Colonic mucosa (tissue), 4 donors: Measurements from ENCODE around the gene SF3B4. TPM values are rescaled to one million over a fixed set of nuclear protein-coding genes. Genes with fewer than 3 reads are reported as not detected.

Experiments
- DNase-seq: peaks from one replicate; pipeline ENCODE4 v3.0.0-alpha.2; 2020
- H3K27ac ChIP-seq: fragments of 200-600 bp; one replicate; pipeline ENCODE4 v1.8.0; 2021
- H3K27me3 ChIP-seq: fragments of 200-600 bp; one replicate; pipeline ENCODE4 v1.8.0; 2021
- H3K36me3 ChIP-seq: fragments of 200-600 bp; one replicate; pipeline ENCODE4 v1.8.0; 2021
- H3K4me1 ChIP-seq: fragments of 200-600 bp; one replicate; pipeline ENCODE4 v1.8.0; 2021; ENCODE audit warnings: mild to moderate bottlenecking
- H3K4me3 ChIP-seq: fragments of 200-600 bp; one replicate; pipeline ENCODE4 v1.8.0; 2021
- H3K9ac ChIP-seq, 2 donors: one replicate each; pipeline ENCODE4 v1.7.0; 2013; ENCODE audit warnings: control low read depth in 2 of 2, low read depth in 2 of 2, low read length in 2 of 2
- H3K9me3 ChIP-seq: fragments of 200-600 bp; one replicate; pipeline ENCODE4 v1.8.0; 2021
- intact Hi-C: fragments of 100-400 bp; cut with DNase I; formaldehyde crosslinking; loops from one replicate; pipeline ENCODE4 v1.14.1; 2022
- total RNA-seq, 2 donors: library from RNA; stranded (reverse); fragmentation: NEBNext Ultra II Directional in 1 of 2; extraction: Animal tissue kit (Norgen Biotek cat#: 25700) in 1 of 2; gene quantifications; one replicate each; pipeline ENCODE4 v1.2.1, GENCODE V29; 2021
- TF ChIP-seq, protein P1 (sequence below): fragments of 200-600 bp; IDR thresholded peaks from one replicate; pipeline ENCODE4 v1.8.0; 2022; ENCODE audit warnings: antibody characterized with exemption, mild to moderate bottlenecking
- donor health status: healthy.
- donor health status: DM: no; HTN: no; CAD: no.
- donor health status: DM: no; HTN: no; CAD: no.

Gene SF3B4, protein sequence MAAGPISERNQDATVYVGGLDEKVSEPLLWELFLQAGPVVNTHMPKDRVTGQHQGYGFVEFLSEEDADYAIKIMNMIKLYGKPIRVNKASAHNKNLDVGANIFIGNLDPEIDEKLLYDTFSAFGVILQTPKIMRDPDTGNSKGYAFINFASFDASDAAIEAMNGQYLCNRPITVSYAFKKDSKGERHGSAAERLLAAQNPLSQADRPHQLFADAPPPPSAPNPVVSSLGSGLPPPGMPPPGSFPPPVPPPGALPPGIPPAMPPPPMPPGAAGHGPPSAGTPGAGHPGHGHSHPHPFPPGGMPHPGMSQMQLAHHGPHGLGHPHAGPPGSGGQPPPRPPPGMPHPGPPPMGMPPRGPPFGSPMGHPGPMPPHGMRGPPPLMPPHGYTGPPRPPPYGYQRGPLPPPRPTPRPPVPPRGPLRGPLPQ
- 10 to 100 TPM; 42.2 to 66.1 TPM for total RNA-seq

DNA sequence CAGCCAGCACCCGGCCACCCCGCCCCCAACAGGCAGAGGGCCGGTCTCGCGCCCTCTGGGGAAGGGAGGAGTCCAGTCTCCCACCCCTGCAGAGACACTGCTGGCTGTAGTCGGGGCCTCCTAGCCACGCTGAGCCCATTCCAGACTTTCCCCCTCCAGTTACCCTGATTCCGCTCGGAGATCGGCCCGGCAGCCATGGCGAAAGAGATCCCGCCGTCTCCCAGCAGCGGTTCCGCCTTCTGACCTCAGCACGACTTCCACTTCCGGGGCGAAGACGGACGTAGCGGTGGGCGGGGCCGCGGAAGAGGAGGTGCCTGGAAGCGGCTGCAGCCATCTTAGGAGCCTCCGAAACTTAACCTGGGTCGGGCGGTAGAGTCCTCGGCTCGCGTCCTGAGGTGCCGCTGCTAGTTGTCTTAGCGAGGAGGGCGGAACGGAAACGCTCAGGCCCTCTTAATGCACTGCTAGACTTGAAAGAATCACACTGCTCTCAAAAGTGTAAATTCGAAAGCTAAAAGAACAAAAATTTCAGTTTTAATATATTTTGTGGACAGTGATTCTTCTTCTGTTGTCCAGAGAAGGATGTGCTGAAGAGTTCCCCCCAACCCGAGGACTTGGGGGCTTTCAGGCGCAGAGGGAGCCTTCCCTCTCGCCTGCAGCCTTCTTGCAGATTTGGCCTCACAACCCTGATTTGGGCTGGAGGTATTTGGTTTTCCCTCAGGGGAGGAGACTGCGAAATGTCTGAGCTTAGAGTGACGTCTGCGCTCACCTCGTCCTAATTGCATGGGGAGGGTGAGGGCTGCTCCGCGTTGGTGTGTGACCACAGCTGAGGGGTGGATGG, at the start of gene SF3B4:
Gene SF3B4, minus strand, starts transcription at position 241 of the 838 bp plus-strand sequence. Its CDS starts 44 bp downstream, at position 197.
- no peaks in the 10 kb centered on the region for H3K9me3 ChIP-seq

DNA sequence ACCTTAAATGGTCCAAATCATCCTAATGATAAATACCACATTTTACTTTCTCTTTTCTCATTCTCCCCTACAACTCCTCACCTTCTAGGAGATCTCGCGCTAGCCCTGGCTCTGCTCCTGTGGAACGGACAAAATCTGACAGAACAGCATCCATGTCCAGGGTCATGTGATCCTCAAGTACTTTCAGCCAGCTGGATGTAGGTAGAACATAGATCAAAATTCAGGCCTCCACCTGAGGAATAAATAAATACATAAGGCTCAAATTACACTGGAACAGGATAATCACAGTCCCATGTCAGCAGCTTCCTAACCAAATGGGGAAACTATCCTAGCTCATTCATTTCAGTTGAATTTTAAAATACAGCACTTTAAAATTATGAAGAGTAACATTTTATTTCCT, 49.7 kb upstream of the SF3B4 start:
- TF ChIP-seq, protein P1, sequence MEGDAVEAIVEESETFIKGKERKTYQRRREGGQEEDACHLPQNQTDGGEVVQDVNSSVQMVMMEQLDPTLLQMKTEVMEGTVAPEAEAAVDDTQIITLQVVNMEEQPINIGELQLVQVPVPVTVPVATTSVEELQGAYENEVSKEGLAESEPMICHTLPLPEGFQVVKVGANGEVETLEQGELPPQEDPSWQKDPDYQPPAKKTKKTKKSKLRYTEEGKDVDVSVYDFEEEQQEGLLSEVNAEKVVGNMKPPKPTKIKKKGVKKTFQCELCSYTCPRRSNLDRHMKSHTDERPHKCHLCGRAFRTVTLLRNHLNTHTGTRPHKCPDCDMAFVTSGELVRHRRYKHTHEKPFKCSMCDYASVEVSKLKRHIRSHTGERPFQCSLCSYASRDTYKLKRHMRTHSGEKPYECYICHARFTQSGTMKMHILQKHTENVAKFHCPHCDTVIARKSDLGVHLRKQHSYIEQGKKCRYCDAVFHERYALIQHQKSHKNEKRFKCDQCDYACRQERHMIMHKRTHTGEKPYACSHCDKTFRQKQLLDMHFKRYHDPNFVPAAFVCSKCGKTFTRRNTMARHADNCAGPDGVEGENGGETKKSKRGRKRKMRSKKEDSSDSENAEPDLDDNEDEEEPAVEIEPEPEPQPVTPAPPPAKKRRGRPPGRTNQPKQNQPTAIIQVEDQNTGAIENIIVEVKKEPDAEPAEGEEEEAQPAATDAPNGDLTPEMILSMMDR, result no peak
- H3K27ac ChIP-seq, result no peak overlapping the region
- H3K4me1 ChIP-seq, result no peaks in the 10 kb centered on the region
- H3K36me3 ChIP-seq, result no peaks in the 10 kb centered on the region
- no peak for DNase-seq
- H3K9me3 ChIP-seq, result no peaks in the 10 kb centered on the region
- H3K9ac ChIP-seq, result no peak overlapping the region
- intact Hi-C loops, result no loop called here
- H3K27me3 ChIP-seq, result no peaks in the 10 kb centered on the region
- H3K4me3 ChIP-seq, result no peak overlapping the region

More for the DNA sequence above, at the start of gene SF3B4:
- TF ChIP-seq, protein P1, result no peak
- Histone ChIP-seq H3K9ac (peak within 1 kb of the TSS; percentile 70 to 92), H3K27ac (peak within 1 kb of the TSS; percentile 98), H3K36me3 (peaks cover 22% of the 10 kb centered on the region), H3K4me3 (peak within 1 kb of the TSS; percentile 96), H3K4me1 (peaks cover 4% of the 10 kb centered on the region), H3K27me3 (no peaks in the 10 kb centered on the region)
- DNase-seq, result peak; percentile 97
- intact Hi-C loops, result loop anchor here (2.0 kb wide), 1 partner anchor 37 kb away; no protein-coding TSS in a partner anchor

DNA sequence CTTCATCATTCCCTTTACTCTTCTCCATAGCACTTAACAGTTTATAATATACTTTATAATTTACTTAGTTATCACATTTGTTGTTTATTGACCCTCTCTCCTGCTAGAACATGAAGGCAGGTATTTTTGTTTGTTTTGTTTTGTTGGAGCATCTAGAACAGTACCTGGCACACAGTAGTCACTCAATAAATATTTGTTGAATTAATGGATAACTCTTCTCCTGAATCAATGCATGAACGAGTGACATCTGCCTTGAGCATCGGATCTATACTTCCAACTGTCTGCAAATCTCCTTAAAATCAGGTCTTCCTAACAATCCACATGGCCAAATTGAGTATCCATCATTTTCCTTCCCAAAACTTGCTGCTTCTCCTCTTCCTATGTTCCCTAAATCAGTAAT, 44.9 kb upstream of the SF3B4 start:
- Histone ChIP-seq H3K9ac (no peak overlapping the region), H3K4me3 (no peak overlapping the region), H3K36me3 (peaks cover 9% of the 10 kb centered on the region), H3K27ac (no peak overlapping the region), H3K9me3 (no peaks in the 10 kb centered on the region), H3K4me1 (no peaks in the 10 kb centered on the region), H3K27me3 (no peaks in the 10 kb centered on the region)
- TF ChIP-seq, protein P1, result no peak
- DNase-seq, result no peak
- intact Hi-C loops, result no loop called here

DNA sequence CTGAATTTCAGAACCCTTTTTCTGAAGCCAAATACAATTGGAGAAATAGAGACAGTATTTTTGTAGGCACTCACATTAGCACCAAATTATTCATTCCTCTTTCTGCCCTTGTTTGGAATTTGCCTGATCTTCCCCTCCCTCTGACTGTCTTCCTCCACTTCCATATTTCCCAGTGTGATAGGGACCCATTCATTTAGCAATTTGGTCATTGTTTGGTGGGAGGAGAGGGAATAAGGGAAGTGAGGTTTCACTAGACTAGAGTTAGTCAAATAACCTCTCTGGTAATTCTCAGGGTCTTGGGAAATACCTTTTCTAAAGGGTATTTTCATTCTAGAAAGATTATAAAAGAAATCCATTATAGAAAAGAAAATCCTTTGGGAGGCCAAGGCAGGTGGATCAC, 40.0 kb upstream of the SF3B4 start:
- no peak for DNase-seq
- peaks cover 22% of the 10 kb centered on the region for H3K36me3 ChIP-seq
- intact Hi-C loops, result loop anchor here (5.0 to 10.0 kb wide), 2 partner anchors 40 to 207 kb away; no protein-coding TSS in a partner anchor
- no peak overlapping the region for H3K27ac ChIP-seq
- TF ChIP-seq, protein P1, result no peak
- H3K27me3 ChIP-seq, result no peaks in the 10 kb centered on the region
- no peaks in the 10 kb centered on the region for H3K4me1 ChIP-seq
- no peak overlapping the region for H3K9ac ChIP-seq
- no peaks in the 10 kb centered on the region for H3K9me3 ChIP-seq
- no peak overlapping the region for H3K4me3 ChIP-seq

DNA sequence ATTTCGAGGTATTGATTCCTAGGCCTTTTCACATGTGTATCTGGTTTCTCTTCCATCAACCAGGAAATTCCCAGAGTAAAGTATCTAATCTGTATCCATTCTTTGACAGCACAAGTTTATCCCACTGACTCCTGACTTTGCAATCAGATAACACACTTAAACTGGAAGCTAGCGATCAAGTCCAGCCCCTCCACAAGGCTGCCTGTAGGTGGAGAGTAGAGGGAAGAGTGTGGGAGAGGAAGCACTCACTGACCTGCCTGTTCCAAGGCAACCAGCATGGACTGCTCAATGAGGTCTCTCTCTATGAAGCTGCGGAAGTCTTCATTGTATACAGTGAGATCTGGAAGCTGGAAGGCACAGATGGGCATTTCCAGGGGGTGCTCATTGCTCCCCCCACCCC, 39.4 kb upstream of the SF3B4 start:
- intact Hi-C loops, result loop anchor here (5.0 to 10.0 kb wide), 2 partner anchors 40 to 208 kb away; no protein-coding TSS in a partner anchor
- peaks cover 19% of the 10 kb centered on the region for H3K36me3 ChIP-seq
- H3K9me3 ChIP-seq, result no peaks in the 10 kb centered on the region
- no peaks in the 10 kb centered on the region for H3K27me3 ChIP-seq
- H3K4me3 ChIP-seq, result no peak overlapping the region
- TF ChIP-seq, protein P1, result no peak
- no peak overlapping the region for H3K27ac ChIP-seq
- H3K4me1 ChIP-seq, result peaks cover 3% of the 10 kb centered on the region
- no peak for DNase-seq
- no peak overlapping the region for H3K9ac ChIP-seq
